ENCODE results near the gene EREG. TPM values are rescaled to one million over a fixed set of nuclear protein-coding genes. Genes with fewer than 3 reads are reported as not detected.
"Not testable (repeated sequence)": the region's sequence is repeated elsewhere in the genome, so short reads cannot be mapped to it uniquely, and the experiment has no call there.

The EREG gene
- total RNA-seq, 4 donors from 2014 or later, result 2.4 to 7.8 (median 4.8) TPM

DNA sequence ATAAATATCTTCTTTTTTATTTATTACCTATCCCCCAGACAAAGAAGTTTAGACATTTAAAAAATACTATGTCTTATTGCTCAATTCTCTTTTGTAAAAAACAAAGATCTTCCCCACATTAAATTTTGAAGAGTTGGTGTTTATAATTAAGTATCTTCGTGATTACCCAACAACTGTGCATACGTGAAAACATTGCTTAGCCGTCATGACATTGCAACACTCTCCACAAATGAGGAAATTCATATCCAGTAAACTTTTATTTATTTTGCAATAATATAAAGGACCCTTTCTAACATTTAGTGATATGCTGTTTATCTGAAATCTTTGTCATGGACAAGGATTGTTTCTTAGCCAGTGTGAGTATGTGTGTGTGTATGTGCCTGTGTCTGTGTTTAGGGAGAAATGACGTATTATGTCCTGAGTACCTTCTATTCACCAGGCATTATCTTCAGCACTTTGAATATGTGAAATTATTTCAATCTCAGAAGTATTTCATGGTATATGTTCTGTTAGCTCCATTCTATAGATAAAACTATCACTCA is 26.1 kb upstream of the EREG start:
- Histone ChIP-seq H3K27me3 (no peaks in the 10 kb centered on the region), H3K36me3 (no peaks in the 10 kb centered on the region), H3K9me3 (peaks cover 0 to 4% (median 0%) of the 10 kb centered on the region in 3 donors), H3K27ac (no peak overlapping the region), H3K4me1 (no peaks in the 10 kb centered on the region), H3K4me3 (no peak overlapping the region)
- WGBS, 2 donors (ENCODE audit: low coverage in 1 of 2), result 77 to 89% methylated on average over 4 of the region's 4 CpGs
- TF ChIP-seq, protein P1, sequence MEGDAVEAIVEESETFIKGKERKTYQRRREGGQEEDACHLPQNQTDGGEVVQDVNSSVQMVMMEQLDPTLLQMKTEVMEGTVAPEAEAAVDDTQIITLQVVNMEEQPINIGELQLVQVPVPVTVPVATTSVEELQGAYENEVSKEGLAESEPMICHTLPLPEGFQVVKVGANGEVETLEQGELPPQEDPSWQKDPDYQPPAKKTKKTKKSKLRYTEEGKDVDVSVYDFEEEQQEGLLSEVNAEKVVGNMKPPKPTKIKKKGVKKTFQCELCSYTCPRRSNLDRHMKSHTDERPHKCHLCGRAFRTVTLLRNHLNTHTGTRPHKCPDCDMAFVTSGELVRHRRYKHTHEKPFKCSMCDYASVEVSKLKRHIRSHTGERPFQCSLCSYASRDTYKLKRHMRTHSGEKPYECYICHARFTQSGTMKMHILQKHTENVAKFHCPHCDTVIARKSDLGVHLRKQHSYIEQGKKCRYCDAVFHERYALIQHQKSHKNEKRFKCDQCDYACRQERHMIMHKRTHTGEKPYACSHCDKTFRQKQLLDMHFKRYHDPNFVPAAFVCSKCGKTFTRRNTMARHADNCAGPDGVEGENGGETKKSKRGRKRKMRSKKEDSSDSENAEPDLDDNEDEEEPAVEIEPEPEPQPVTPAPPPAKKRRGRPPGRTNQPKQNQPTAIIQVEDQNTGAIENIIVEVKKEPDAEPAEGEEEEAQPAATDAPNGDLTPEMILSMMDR (IDR thresholded peaks at IDR 0.05), result no peak
- TF ChIP-seq POLR2A (IDR thresholded peaks at IDR 0.05) (no peak), EP300 (IDR thresholded peaks at IDR 0.05) (no peak), POLR2AphosphoS5 (IDR thresholded peaks at IDR 0.05) (no peak)
- ATAC-seq, result no peak

DNA sequence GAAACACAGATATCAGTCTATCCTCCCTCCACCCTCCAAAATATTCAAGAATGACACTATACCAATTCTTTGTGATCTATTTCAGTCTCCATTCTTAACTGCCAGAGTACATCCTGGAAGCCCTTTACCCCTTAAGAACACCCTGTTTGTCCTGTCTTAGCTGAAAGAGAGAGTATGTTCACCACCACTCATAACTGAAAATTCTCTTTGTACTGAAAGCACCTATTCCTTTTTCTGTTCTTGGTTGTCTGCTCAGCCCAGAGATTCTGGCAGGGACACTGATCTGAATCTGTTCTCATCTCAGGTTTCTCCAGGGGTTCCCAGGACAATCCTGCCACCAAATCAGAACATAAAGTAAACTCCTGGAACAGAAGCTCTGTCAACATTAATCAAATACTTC is 25.4 kb upstream of the EREG start:
- Histone ChIP-seq H3K27me3 (no peaks in the 10 kb centered on the region), H3K4me1 (no peaks in the 10 kb centered on the region), H3K36me3 (no peaks in the 10 kb centered on the region), H3K27ac (no peak overlapping the region), H3K4me3 (no peak overlapping the region), H3K9me3 (peaks cover 0 to 11% (median 0%) of the 10 kb centered on the region in 3 donors)
- TF ChIP-seq EP300 (IDR thresholded peaks at IDR 0.05) (no peak), POLR2AphosphoS5 (IDR thresholded peaks at IDR 0.05) (no peak), POLR2A (IDR thresholded peaks at IDR 0.05) (no peak)
- TF ChIP-seq, protein P1 (IDR thresholded peaks at IDR 0.05), result no peak
- no peak for ATAC-seq

DNA sequence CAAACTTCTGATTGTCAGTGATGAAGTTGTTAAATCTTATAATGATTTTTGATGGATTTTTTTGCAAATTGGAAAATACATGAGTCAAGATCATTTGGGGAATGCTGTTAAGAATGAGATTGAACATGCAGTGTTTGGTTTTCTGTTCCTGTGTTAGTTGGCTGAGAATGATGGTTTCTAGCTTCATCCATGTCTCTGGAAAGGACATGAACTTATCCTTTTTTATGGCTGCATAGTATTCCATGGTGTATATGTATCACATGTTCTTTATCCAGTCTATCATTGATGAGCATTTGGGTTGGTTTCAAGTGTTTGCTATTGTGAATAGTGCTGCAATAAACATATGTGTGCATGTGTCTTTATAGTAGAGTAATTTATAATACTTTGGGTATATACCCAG is 24.5 kb upstream of the EREG start:
- H3K9me3 ChIP-seq, result peaks cover 0 to 15% (median 0%) of the 10 kb centered on the region in 3 donors
- not testable (repeated sequence) for H3K4me1 ChIP-seq, ATAC-seq, H3K36me3 ChIP-seq, H3K4me3 ChIP-seq, H3K27me3 ChIP-seq, H3K27ac ChIP-seq

DNA sequence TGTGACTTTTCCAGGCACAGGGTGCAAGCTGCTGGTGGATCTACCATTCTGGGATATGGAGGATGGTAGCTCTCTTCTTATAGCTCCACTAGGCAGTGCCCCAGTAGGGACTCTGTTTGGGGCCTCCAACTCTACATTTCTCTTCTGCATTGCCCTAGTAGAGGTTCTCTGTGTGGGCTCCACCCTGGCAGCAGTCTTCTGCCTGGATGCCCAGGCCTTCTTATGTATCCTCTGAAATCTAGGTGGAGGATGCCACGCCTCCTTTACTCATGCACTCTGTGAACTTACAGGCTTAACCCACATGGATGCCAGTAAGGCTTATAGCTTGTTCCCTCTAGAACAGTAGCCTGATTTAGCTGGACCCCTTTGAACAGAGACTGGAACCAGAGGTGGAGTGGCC is 20.9 kb upstream of the EREG start:
- Histone ChIP-seq H3K36me3 (no peaks in the 10 kb centered on the region), H3K9me3 (peaks cover 0 to 15% (median 0%) of the 10 kb centered on the region in 3 donors), H3K4me1 (no peaks in the 10 kb centered on the region), H3K27ac (no peak overlapping the region), H3K4me3 (no peak overlapping the region), H3K27me3 (no peaks in the 10 kb centered on the region)
- TF ChIP-seq POLR2A (IDR thresholded peaks at IDR 0.05) (no peak), EP300 (IDR thresholded peaks at IDR 0.05) (no peak), POLR2AphosphoS5 (IDR thresholded peaks at IDR 0.05) (no peak)
- TF ChIP-seq, protein P1 (IDR thresholded peaks at IDR 0.05), result no peak
- WGBS, 2 donors (ENCODE audit: low coverage in 1 of 2), result no CpG with 5 or more reads among the region's 1 CpG
- ATAC-seq, result no peak

DNA sequence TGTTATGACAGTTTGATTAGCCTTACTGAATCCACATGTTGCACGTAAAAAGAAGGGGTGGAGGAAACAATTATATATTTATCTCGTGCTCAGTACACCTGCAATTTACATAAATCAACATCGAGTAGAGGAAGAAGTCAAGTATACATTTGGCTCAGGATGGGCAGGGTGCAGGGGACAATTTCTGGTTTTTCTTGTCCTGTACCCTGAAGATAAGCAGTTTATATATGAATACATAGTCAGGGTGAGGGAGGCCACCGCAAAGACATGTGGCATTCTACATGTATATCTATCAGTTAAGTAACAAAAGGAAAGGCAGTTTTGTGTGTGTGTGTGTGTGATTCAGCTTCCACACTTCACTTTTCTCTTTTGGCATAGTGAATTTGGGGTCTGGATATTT is 11.1 kb upstream of the EREG start:
- Histone ChIP-seq H3K36me3 (no peaks in the 10 kb centered on the region), H3K4me1 (no peaks in the 10 kb centered on the region), H3K27ac (no peak overlapping the region), H3K27me3 (no peaks in the 10 kb centered on the region), H3K4me3 (no peak overlapping the region), H3K9me3 (no peaks in the 10 kb centered on the region)
- no peak for TF ChIP-seq POLR2A (IDR thresholded peaks at IDR 0.05)
- TF ChIP-seq EP300 (IDR thresholded peaks at IDR 0.05), result no peak
- TF ChIP-seq, protein P1 (IDR thresholded peaks at IDR 0.05), result no peak
- no peak for ATAC-seq
- 69% methylated on average over 3 to 4 of the region's 4 CpGs for WGBS, 2 donors (ENCODE audit: low coverage in 1 of 2)

Data from gastroesophageal sphincter (tissue), 4 donors.